Fibroblast of lung (primary cell): ENCODE data around the gene C1RL. TPM values are rescaled to one million over a fixed set of nuclear protein-coding genes. Genes with fewer than 3 reads are reported as not detected.
A peak's percentile ranks its signal among the peaks of the same experiment; 100 is the strongest.

Experiments
- DNase-seq, 2 donors: peaks; one replicate each; pipeline versions ENCODE4 v3.0.0 to v3.0.0-alpha.2; 2010; ENCODE audit warnings: low read depth in 2 of 2
- H2AFZ ChIP-seq: 2 replicates; pipeline ENCODE4 v1.5.1; 2012; ENCODE audit warnings: low read length, control low read depth, inconsistent platforms
- H3K27ac ChIP-seq: 2 replicates; pipeline ENCODE4 v1.5.1; 2011; ENCODE audit warnings: low read length, control low read depth; ENCODE audit not compliant: insufficient read depth
- H3K27me3 ChIP-seq: 2 replicates; pipeline ENCODE4 v1.5.1; 2011; ENCODE audit warnings: mild to moderate bottlenecking, low read length; ENCODE audit not compliant: control insufficient read depth, insufficient read depth
- H3K36me3 ChIP-seq: 2 replicates; pipeline ENCODE4 v1.5.1; 2011; ENCODE audit warnings: low read length; ENCODE audit not compliant: control insufficient read depth, insufficient read depth
- H3K4me1 ChIP-seq: 2 replicates; pipeline ENCODE4 v1.5.1; 2011; ENCODE audit warnings: low read length; ENCODE audit not compliant: control insufficient read depth, insufficient read depth; ENCODE audit errors: extremely low read depth
- H3K4me2 ChIP-seq: 2 replicates; pipeline ENCODE4 v1.5.1; 2011; ENCODE audit warnings: low read length, control low read depth; ENCODE audit not compliant: insufficient read depth; ENCODE audit errors: extremely low read depth
- H3K4me3 ChIP-seq, 4 experiments: fragments of 200-600 bp in 1 of 4; sonication (generic) in 1 of 4; replicated peaks in 1 of 4; 2 replicates each; pipeline ENCODE4 v1.5.1; 2011 to 2016; ENCODE audit warnings: low read length in 4 of 4, low read depth in 3 of 4, mild to moderate bottlenecking in 3 of 4, control low read depth in 2 of 4, inconsistent platforms in 1 of 4, mixed read lengths in 1 of 4; ENCODE audit not compliant: insufficient read depth in 1 of 4; ENCODE audit errors: control extremely low read depth in 1 of 4
- H3K79me2 ChIP-seq: 2 replicates; pipeline ENCODE4 v1.5.1; 2012; ENCODE audit warnings: mild to moderate bottlenecking, low read length, inconsistent platforms; ENCODE audit not compliant: control insufficient read depth, insufficient read depth
- H3K9ac ChIP-seq: 2 replicates; pipeline ENCODE4 v1.5.1; 2011; ENCODE audit warnings: mild to moderate bottlenecking, low read length, control low read depth; ENCODE audit not compliant: insufficient read depth
- H3K9me3 ChIP-seq: 2 replicates; pipeline ENCODE4 v1.5.1; 2012; ENCODE audit warnings: low read depth, low read length; ENCODE audit not compliant: control insufficient read depth, insufficient read depth
- H4K20me1 ChIP-seq: 2 replicates; pipeline ENCODE4 v1.5.1; 2011; ENCODE audit warnings: low read length; ENCODE audit not compliant: control insufficient read depth, insufficient read depth; ENCODE audit errors: extremely low read depth
- CTCF ChIP-seq, 2 donors: IDR thresholded peaks in 1 of 2; conservative IDR thresholded peaks in 1 of 2; 1 replicate in 1 of 2; 2 replicates in 1 of 2; pipeline ENCODE4 v1.5.1; 2011 to 2012; ENCODE audit warnings: low read length in 2 of 2, control low read depth in 1 of 2, inconsistent platforms in 1 of 2, low read depth in 1 of 2, mild to moderate bottlenecking in 1 of 2
- EZH2 ChIP-seq: IDR thresholded peaks from 2 replicates; pipeline ENCODE4 v1.5.1; 2012; ENCODE audit warnings: low read length, control low read depth, mild to moderate bottlenecking; ENCODE audit errors: missing control alignments
- polyA plus RNA-seq, 2 donors: library from polyadenylated mRNA; depleted of rRNA in 1 of 2; stranded (reverse) in 1 of 2; unstranded in 1 of 2; fragments of >200 nt; gene quantifications; 2 replicates each; pipeline ENCODE4 v1.2.1, GENCODE V29; 2011 to 2012; ENCODE audit warnings: missing spikeins in 1 of 2
- total RNA-seq: library from RNA; depleted of rRNA; stranded (reverse); fragments of >200 nt; gene quantifications from 2 replicates; pipeline ENCODE4 v1.2.1, GENCODE V29; 2014

C1RL gene
- total and polyA plus RNA-seq, 2 donors (not counting 1 experiment from before 2014, with no cell fraction given) = 46.2 to 64.9 TPM

GRCh38 chr12:7110661-7111060 lies 1.6 kb upstream of the C1RL start:
- Histone ChIP-seq H4K20me1 (no peaks in the 10 kb centered on the region), H3K36me3 (peaks cover 2% of the 10 kb centered on the region), H3K4me2 (no peak overlapping the region), H3K9ac (no peak overlapping the region), H2AFZ (no peak overlapping the region), H3K27ac (no peak overlapping the region), H3K4me1 (peaks cover 5% of the 10 kb centered on the region), H3K27me3 (no peaks in the 10 kb centered on the region), H3K9me3 (no peaks in the 10 kb centered on the region), H3K79me2 (peaks cover 11% of the 10 kb centered on the region), H3K4me3 (no peak overlapping the region)
- TF ChIP-seq CTCF (conservative IDR thresholded peaks at IDR 0.05 in 1 of 2, IDR thresholded peaks at IDR 0.05 in 1 of 2; ENCODE audit: low read depth in 1 of 2, low read length in 2 of 2) (no peak), EZH2 (no peak)
- DNase-seq = no peak

- Histone ChIP-seq H4K20me1 (no peaks in the 10 kb centered on the region), H3K9me3 (no peaks in the 10 kb centered on the region), H3K36me3 (peaks cover 2% of the 10 kb centered on the region), H3K4me3 (peak overlapping the region; percentile 57 to 85 (median 77)), H3K4me2 (peak overlapping the region; percentile 88), H3K4me1 (peaks cover 5% of the 10 kb centered on the region), H3K79me2 (peaks cover 11% of the 10 kb centered on the region), H2AFZ (no peak overlapping the region), H3K27ac (peak overlapping the region; percentile 97), H3K27me3 (no peaks in the 10 kb centered on the region), H3K9ac (peak overlapping the region; percentile 87)
- TF ChIP-seq CTCF (conservative IDR thresholded peaks at IDR 0.05 in 1 of 2, IDR thresholded peaks at IDR 0.05 in 1 of 2; ENCODE audit: low read depth in 1 of 2, low read length in 2 of 2) = no peak
- no peak for TF ChIP-seq EZH2
- DNase-seq = no peak
Observed at GRCh38 chr12:7109572-7109920, 532 bp upstream of the C1RL start.

- TF ChIP-seq EZH2 = no peak
- TF ChIP-seq CTCF (conservative IDR thresholded peaks at IDR 0.05 in 1 of 2, IDR thresholded peaks at IDR 0.05 in 1 of 2; ENCODE audit: low read depth in 1 of 2, low read length in 2 of 2) = no peak
- peaks cover 5% of the 10 kb centered on the region for H3K4me1 ChIP-seq
- no peaks in the 10 kb centered on the region for H3K9me3 ChIP-seq
- no peaks in the 10 kb centered on the region for H3K27me3 ChIP-seq
- peak overlapping the region; percentile 72 to 86 (median 84) for H3K4me3 ChIP-seq
- peak overlapping the region; percentile 98 for H3K4me2 ChIP-seq
- peaks cover 1% of the 10 kb centered on the region for H3K36me3 ChIP-seq
- peak; percentile 74 to 78 for DNase-seq
- H3K9ac ChIP-seq = peak overlapping the region; percentile 87
- H3K79me2 ChIP-seq = peaks cover 11% of the 10 kb centered on the region
- H3K27ac ChIP-seq = peak overlapping the region; percentile 97
- H2AFZ ChIP-seq = peak overlapping the region; percentile 48
- no peaks in the 10 kb centered on the region for H4K20me1 ChIP-seq
Observed at GRCh38 chr12:7108003-7108795, 815 bp downstream of the C1RL start.
